HepG2 (cell line): ENCODE measurements around the gene STEAP1B. TPM values are rescaled to one million over a fixed set of nuclear protein-coding genes. Genes with fewer than 3 reads are reported as not detected.
"Not testable (repeated sequence)": the region's sequence is repeated elsewhere in the genome, so short reads cannot be mapped to it uniquely, and the experiment has no call there.

ENCODE experiments used
- ATAC-seq: fragments of 200-7000 bp; cut with Tn5 transposase; 3 replicates; pipeline ENCODE4 v1.9.1; 2020; ENCODE audit warnings: mild to moderate bottlenecking, moderate library complexity
- BruUV-seq: library from RNA; stranded (reverse); fragments of 400-500 nt; replicated peaks from 2 replicates; lab custom pipeline; 2021; lab: Mats Ljungman, UMichigan
- CTCF ChIA-PET: fragments of 300-600 bp; formaldehyde crosslinking; extraction: SDS; loops from one replicate; lab custom pipeline; 2021; ENCODE audit warnings: low total read pairs, inconsistent platforms, low intra/inter-chr PET ratio; lab: Yijun Ruan, JAX
- POLR2A ChIA-PET: fragments of 350-600 bp; sonication (Branson Sonifier 250); formaldehyde crosslinking; loops from one replicate; lab custom pipeline; 2020; ENCODE audit warnings: antibody characterized with exemption, inconsistent platforms; lab: Yijun Ruan, JAX
- DNase-seq: peaks from one replicate; pipeline ENCODE4 v3.0.0-alpha.2; 2015; ENCODE audit warnings: low spot score
- FAIRE-seq: peaks from 3 replicates; lab custom pipeline; 2011; peaks lifted over from hg19 to GRCh38; lab: Jason Lieb, UNC
- H2AFZ ChIP-seq: one replicate; pipeline ENCODE4 v1.6.1; 2011; ENCODE audit warnings: low read length, inconsistent platforms
- H3K27ac ChIP-seq: fragments of 300-600 bp; 3 replicates; pipeline ENCODE4 v1.8.0; 2011; ENCODE audit warnings: mixed run types, mild to moderate bottlenecking, mixed read lengths, low read length, inconsistent platforms; ENCODE audit not compliant: insufficient read depth; ENCODE audit errors: extremely low read length
- H3K27me3 ChIP-seq, 2 experiments: fragments of 200-600 bp in 1 of 2; 2 replicates in 1 of 2; 3 replicates in 1 of 2; pipeline versions ENCODE4 v1.6.0 to v1.8.0; 2011; ENCODE audit warnings: low read length in 2 of 2, mild to moderate bottlenecking in 2 of 2, moderate library complexity in 2 of 2, inconsistent platforms in 1 of 2; ENCODE audit not compliant: insufficient read depth in 2 of 2, control insufficient read depth in 1 of 2
- H3K36me3 ChIP-seq, 2 experiments: fragments of 200-600 bp in 1 of 2; replicated peaks in 1 of 2; 2 replicates in 1 of 2; 3 replicates in 1 of 2; pipeline versions ENCODE4 v1.5.1 to v1.8.0; 2011; ENCODE audit warnings: low read length in 2 of 2, inconsistent platforms in 1 of 2; ENCODE audit not compliant: insufficient read depth in 2 of 2, control insufficient read depth in 1 of 2
- H3K4me1 ChIP-seq: 2 replicates; pipeline ENCODE4 v1.5.1; 2012; ENCODE audit warnings: low read length, inconsistent platforms; ENCODE audit not compliant: insufficient read depth
- H3K4me2 ChIP-seq: 2 replicates; pipeline ENCODE4 v1.6.0; 2011; ENCODE audit warnings: low read depth, low read length, inconsistent platforms
- H3K4me3 ChIP-seq, 3 experiments: fragments of 200-600 bp in 1 of 3; sonication (generic), shearing (Covaris generic) in 1 of 3; replicated peaks in 1 of 3; 2 replicates each; pipeline ENCODE4 v1.5.1; 2011 to 2016; ENCODE audit warnings: low read length in 3 of 3, inconsistent platforms in 2 of 3, low read depth in 2 of 3, mild to moderate bottlenecking in 2 of 3, control low read depth in 1 of 3, mixed read lengths in 1 of 3; ENCODE audit not compliant: insufficient read depth in 1 of 3
- H3K79me2 ChIP-seq: one replicate; pipeline ENCODE4 v1.6.1; 2011; ENCODE audit warnings: low read length, inconsistent platforms; ENCODE audit not compliant: insufficient read depth
- H3K9ac ChIP-seq: 2 replicates; pipeline ENCODE4 v1.6.0; 2011; ENCODE audit warnings: mild to moderate bottlenecking, low read depth, low read length, inconsistent platforms; ENCODE audit not compliant: insufficient read depth
- H3K9me3 ChIP-seq: 2 replicates; pipeline ENCODE4 v1.5.1; 2012; ENCODE audit warnings: mild to moderate bottlenecking, low read length
- H4K20me1 ChIP-seq: 2 replicates; pipeline ENCODE4 v1.6.0; 2011; ENCODE audit warnings: inconsistent platforms, mild to moderate bottlenecking, low read length, moderate library complexity; ENCODE audit not compliant: insufficient read depth
- ATF7 ChIP-seq, 2 experiments: fragments of 450-650 bp in 1 of 2; sonication (generic) in 1 of 2; formaldehyde crosslinking in 1 of 2; IDR thresholded peaks; 2 replicates each; pipeline versions ENCODE4 v1.4.0 to v1.6.1; 2016 to 2020; ENCODE audit warnings: antibody characterized with exemption in 1 of 2, mild to moderate bottlenecking in 1 of 2, missing genetic modification reagents in 1 of 2
- CREB1 ChIP-seq, 2 experiments: fragments of 450-650 bp in 1 of 2; IDR thresholded peaks; 2 replicates each; pipeline ENCODE4 v1.6.1; 2016 to 2017; ENCODE audit warnings: control low read depth in 1 of 2, mild to moderate bottlenecking in 1 of 2, missing compliant biosample characterization in 1 of 2, missing genetic modification characterization in 1 of 2
- FOXA1 ChIP-seq, 2 experiments: fragments of 450-650 bp in 1 of 2; sonication (generic) in 1 of 2; formaldehyde crosslinking in 1 of 2; IDR thresholded peaks; 2 replicates each; pipeline versions ENCODE4 v1.4.0 to v1.6.1; 2016 to 2020; ENCODE audit warnings: missing genetic modification reagents in 1 of 2
- FOXA3 ChIP-seq: IDR thresholded peaks from 2 replicates; pipeline ENCODE4 v1.6.1; 2016; ENCODE audit warnings: missing genetic modification reagents, missing compliant biosample characterization
- WGBS: methylation state at CpG from one replicate; pipeline ENCODE4 v1.1.6; 2017; ENCODE audit warnings: low lambda C conversion rate; 5-methylcytosine and 5-hydroxymethylcytosine counted together
- in situ Hi-C: cut with HindIII; loops from 2 replicates; pipeline ENCODE4 v1.10.0; 2017; ENCODE audit warnings: low pct_unique_long_range_greater_than_20kb; ENCODE audit not compliant: extremely low pct_ligation_motif_present
- intact Hi-C: fragments of 100-400 bp; cut with micrococcal nuclease; formaldehyde crosslinking; loops from one replicate; pipeline ENCODE4 v1.10.0; 2022; ENCODE audit not compliant: unreplicated experiment
- polyA plus RNA-seq, 8 experiments: library from polyadenylated mRNA; depleted of rRNA in 3 of 8; stranded (reverse) in 7 of 8; unstranded in 1 of 8; fragments of >200 nt; fragmentation: Illumina TruSeq in 4 of 8; extraction: Trizol in 4 of 8; gene quantifications; 2 replicates each; pipeline versions ENCODE4 v1.2.1 to v1.2.3, GENCODE V29; 2011 to 2016; ENCODE audit warnings: low read depth in 4 of 8, missing spikeins in 1 of 8, mixed read lengths in 1 of 8; ENCODE audit not compliant: insufficient read depth in 1 of 8
- total RNA-seq, 5 experiments: library from RNA; depleted of rRNA; stranded (reverse); fragments of >200 nt; fragmentation: Illumina TruSeq; extraction: Trizol; gene quantifications; 2 replicates each; pipeline ENCODE4 v1.2.3, GENCODE V29; 2016; ENCODE audit warnings: low read depth in 1 of 5
- TF ChIP-seq, protein P1 (sequence below): sonication (generic); formaldehyde crosslinking; IDR thresholded peaks from 2 replicates; pipeline ENCODE4 v1.4.0; 2020; ENCODE audit warnings: missing genetic modification reagents
- TF ChIP-seq, protein P2 (sequence below): sonication (generic); formaldehyde crosslinking; IDR thresholded peaks from 2 replicates; pipeline ENCODE4 v1.4.0; 2020; ENCODE audit warnings: missing genetic modification reagents, borderline replicate concordance

STEAP1B gene
- total and polyA plus RNA-seq, 2 of the 13 experiments (the other 11 are each of a cell fraction or from before 2014, with no cell fraction given) = not detected

DNA sequence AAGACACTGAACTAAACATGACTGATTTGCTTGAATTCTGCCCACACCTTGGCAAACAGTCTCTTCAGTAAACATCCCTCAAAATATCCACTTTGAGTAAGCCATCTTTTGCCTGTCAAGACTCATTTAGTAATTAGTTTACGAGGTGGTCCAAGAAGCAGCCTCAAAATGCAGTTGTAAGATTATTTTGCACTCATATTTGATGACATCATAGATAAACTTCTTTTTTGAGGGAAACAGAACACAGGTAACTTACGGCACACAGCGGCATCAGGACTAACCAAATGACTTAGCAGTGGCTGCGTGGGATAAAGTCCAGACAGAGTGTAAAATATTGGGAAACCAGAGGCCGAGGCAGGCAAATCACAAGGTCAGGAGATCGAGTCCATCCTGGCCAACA, 41.8 kb upstream of the STEAP1B start:
- no peak for DNase-seq
- ChIA-PET POLR2A (no interaction called here), CTCF (no interaction called here)
- Histone ChIP-seq H3K4me2 (no peak overlapping the region), H2AFZ (no peak overlapping the region), H3K9ac (no peak overlapping the region), H4K20me1 (no peaks in the 10 kb centered on the region), H3K9me3 (no peaks in the 10 kb centered on the region), H3K36me3 (no peaks in the 10 kb centered on the region), H3K79me2 (no peaks in the 10 kb centered on the region), H3K27ac (no peak overlapping the region), H3K4me1 (no peaks in the 10 kb centered on the region), H3K27me3 (peaks cover 1 to 5% of the 10 kb centered on the region in 2 experiments; a peak in 2 of 5 replicates), H3K4me3 (no peak overlapping the region)
- in situ Hi-C loops = no loop called here
- no TSS peak for BruUV-seq
- ATAC-seq = no peak
- WGBS = 52% methylated on average over 6 of the region's 6 CpGs
- intact Hi-C loops = no loop called here
- no peak for FAIRE-seq
- TF ChIP-seq ATF7 (IDR thresholded peaks at IDR 0.05) = peak; percentile 95
- TF ChIP-seq ATF7 (CRISPR knock-in tag; IDR thresholded peaks at IDR 0.05) = no peak
- TF ChIP-seq CREB1 (IDR thresholded peaks at IDR 0.05) = peak; percentile 57
- TF ChIP-seq CREB1 (CRISPR knock-in tag; IDR thresholded peaks at IDR 0.05) = no peak
- TF ChIP-seq, protein P1, sequence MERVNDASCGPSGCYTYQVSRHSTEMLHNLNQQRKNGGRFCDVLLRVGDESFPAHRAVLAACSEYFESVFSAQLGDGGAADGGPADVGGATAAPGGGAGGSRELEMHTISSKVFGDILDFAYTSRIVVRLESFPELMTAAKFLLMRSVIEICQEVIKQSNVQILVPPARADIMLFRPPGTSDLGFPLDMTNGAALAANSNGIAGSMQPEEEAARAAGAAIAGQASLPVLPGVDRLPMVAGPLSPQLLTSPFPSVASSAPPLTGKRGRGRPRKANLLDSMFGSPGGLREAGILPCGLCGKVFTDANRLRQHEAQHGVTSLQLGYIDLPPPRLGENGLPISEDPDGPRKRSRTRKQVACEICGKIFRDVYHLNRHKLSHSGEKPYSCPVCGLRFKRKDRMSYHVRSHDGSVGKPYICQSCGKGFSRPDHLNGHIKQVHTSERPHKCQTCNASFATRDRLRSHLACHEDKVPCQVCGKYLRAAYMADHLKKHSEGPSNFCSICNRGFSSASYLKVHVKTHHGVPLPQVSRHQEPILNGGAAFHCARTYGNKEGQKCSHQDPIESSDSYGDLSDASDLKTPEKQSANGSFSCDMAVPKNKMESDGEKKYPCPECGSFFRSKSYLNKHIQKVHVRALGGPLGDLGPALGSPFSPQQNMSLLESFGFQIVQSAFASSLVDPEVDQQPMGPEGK = no peak

DNA sequence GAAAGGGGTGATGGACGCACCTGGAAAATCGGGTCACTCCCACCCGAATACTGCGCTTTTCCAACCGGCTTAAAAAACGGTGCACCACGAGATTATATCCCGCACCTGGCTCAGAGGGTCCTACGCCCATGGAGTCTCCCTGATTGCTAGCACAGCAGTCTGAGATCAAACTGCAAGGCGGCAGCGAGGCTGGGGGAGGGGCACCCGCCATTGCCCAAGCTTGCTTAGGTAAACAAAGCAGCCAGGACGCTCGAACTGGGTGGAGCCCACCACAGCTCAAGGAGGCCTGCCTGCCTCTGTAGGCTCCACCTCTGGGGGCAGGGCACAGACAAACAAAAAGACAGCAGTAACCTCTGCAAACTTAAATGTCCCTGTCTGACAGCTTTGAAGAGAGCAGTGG, 28.5 kb upstream of the STEAP1B start:
- H3K9me3 ChIP-seq; POLR2A ChIA-PET; DNase-seq; H2AFZ ChIP-seq; intact Hi-C loops; H3K27ac ChIP-seq; H3K4me1 ChIP-seq; H3K9ac ChIP-seq; H3K4me3 ChIP-seq; BruUV-seq; CTCF ChIA-PET; FAIRE-seq; ATAC-seq; in situ Hi-C loops; H3K79me2 ChIP-seq; H3K27me3 ChIP-seq; H3K4me2 ChIP-seq; H4K20me1 ChIP-seq; H3K36me3 ChIP-seq; TF ChIP-seq FOXA1 (IDR thresholded peaks at IDR 0.05): not testable (repeated sequence)
- WGBS = 40% methylated on average over 1 of the region's 14 CpGs
- peak; percentile 12; the same call in 1 of the 2 replicates for TF ChIP-seq FOXA3 (CRISPR knock-in tag)
- TF ChIP-seq FOXA1 (CRISPR knock-in tag; IDR thresholded peaks at IDR 0.05) = peak; percentile 52
- TF ChIP-seq, protein P2, sequence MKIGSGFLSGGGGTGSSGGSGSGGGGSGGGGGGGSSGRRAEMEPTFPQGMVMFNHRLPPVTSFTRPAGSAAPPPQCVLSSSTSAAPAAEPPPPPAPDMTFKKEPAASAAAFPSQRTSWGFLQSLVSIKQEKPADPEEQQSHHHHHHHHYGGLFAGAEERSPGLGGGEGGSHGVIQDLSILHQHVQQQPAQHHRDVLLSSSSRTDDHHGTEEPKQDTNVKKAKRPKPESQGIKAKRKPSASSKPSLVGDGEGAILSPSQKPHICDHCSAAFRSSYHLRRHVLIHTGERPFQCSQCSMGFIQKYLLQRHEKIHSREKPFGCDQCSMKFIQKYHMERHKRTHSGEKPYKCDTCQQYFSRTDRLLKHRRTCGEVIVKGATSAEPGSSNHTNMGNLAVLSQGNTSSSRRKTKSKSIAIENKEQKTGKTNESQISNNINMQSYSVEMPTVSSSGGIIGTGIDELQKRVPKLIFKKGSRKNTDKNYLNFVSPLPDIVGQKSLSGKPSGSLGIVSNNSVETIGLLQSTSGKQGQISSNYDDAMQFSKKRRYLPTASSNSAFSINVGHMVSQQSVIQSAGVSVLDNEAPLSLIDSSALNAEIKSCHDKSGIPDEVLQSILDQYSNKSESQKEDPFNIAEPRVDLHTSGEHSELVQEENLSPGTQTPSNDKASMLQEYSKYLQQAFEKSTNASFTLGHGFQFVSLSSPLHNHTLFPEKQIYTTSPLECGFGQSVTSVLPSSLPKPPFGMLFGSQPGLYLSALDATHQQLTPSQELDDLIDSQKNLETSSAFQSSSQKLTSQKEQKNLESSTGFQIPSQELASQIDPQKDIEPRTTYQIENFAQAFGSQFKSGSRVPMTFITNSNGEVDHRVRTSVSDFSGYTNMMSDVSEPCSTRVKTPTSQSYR (CRISPR knock-in tag) = peak; percentile 69; the same call in 1 of the 2 replicates
